Fibroblast of lung (primary cell): Measurements from ENCODE around the gene CYP27B1. TPM values are rescaled to one million over a fixed set of nuclear protein-coding genes. Genes with fewer than 3 reads are reported as not detected.
A peak's percentile ranks its signal among the peaks of the same experiment; 100 is the strongest.

Experiments
- DNase-seq, 2 donors: peaks; one replicate each; pipeline versions ENCODE4 v3.0.0 to v3.0.0-alpha.2; 2010; ENCODE audit warnings: low read depth in 2 of 2
- H2AFZ ChIP-seq: 2 replicates; pipeline ENCODE4 v1.5.1; 2012; ENCODE audit warnings: low read length, control low read depth, inconsistent platforms
- H3K27ac ChIP-seq: 2 replicates; pipeline ENCODE4 v1.5.1; 2011; ENCODE audit warnings: low read length, control low read depth; ENCODE audit not compliant: insufficient read depth
- H3K27me3 ChIP-seq: 2 replicates; pipeline ENCODE4 v1.5.1; 2011; ENCODE audit warnings: mild to moderate bottlenecking, low read length; ENCODE audit not compliant: control insufficient read depth, insufficient read depth
- H3K36me3 ChIP-seq: 2 replicates; pipeline ENCODE4 v1.5.1; 2011; ENCODE audit warnings: low read length; ENCODE audit not compliant: control insufficient read depth, insufficient read depth
- H3K4me1 ChIP-seq: 2 replicates; pipeline ENCODE4 v1.5.1; 2011; ENCODE audit warnings: low read length; ENCODE audit not compliant: control insufficient read depth, insufficient read depth; ENCODE audit errors: extremely low read depth
- H3K4me2 ChIP-seq: 2 replicates; pipeline ENCODE4 v1.5.1; 2011; ENCODE audit warnings: low read length, control low read depth; ENCODE audit not compliant: insufficient read depth; ENCODE audit errors: extremely low read depth
- H3K4me3 ChIP-seq, 4 experiments: fragments of 200-600 bp in 1 of 4; sonication (generic) in 1 of 4; replicated peaks in 1 of 4; 2 replicates each; pipeline ENCODE4 v1.5.1; 2011 to 2016; ENCODE audit warnings: low read length in 4 of 4, low read depth in 3 of 4, mild to moderate bottlenecking in 3 of 4, control low read depth in 2 of 4, inconsistent platforms in 1 of 4, mixed read lengths in 1 of 4; ENCODE audit not compliant: insufficient read depth in 1 of 4; ENCODE audit errors: control extremely low read depth in 1 of 4
- H3K79me2 ChIP-seq: 2 replicates; pipeline ENCODE4 v1.5.1; 2012; ENCODE audit warnings: mild to moderate bottlenecking, low read length, inconsistent platforms; ENCODE audit not compliant: control insufficient read depth, insufficient read depth
- H3K9ac ChIP-seq: 2 replicates; pipeline ENCODE4 v1.5.1; 2011; ENCODE audit warnings: mild to moderate bottlenecking, low read length, control low read depth; ENCODE audit not compliant: insufficient read depth
- H3K9me3 ChIP-seq: 2 replicates; pipeline ENCODE4 v1.5.1; 2012; ENCODE audit warnings: low read depth, low read length; ENCODE audit not compliant: control insufficient read depth, insufficient read depth
- H4K20me1 ChIP-seq: 2 replicates; pipeline ENCODE4 v1.5.1; 2011; ENCODE audit warnings: low read length; ENCODE audit not compliant: control insufficient read depth, insufficient read depth; ENCODE audit errors: extremely low read depth
- EZH2 ChIP-seq: IDR thresholded peaks from 2 replicates; pipeline ENCODE4 v1.5.1; 2012; ENCODE audit warnings: low read length, control low read depth, mild to moderate bottlenecking; ENCODE audit errors: missing control alignments
- polyA plus RNA-seq, 2 donors: library from polyadenylated mRNA; depleted of rRNA in 1 of 2; stranded (reverse) in 1 of 2; unstranded in 1 of 2; fragments of >200 nt; gene quantifications; 2 replicates each; pipeline ENCODE4 v1.2.1, GENCODE V29; 2011 to 2012; ENCODE audit warnings: missing spikeins in 1 of 2
- total RNA-seq: library from RNA; depleted of rRNA; stranded (reverse); fragments of >200 nt; gene quantifications from 2 replicates; pipeline ENCODE4 v1.2.1, GENCODE V29; 2014
- TF ChIP-seq, protein P1 (sequence below), 2 donors: IDR thresholded peaks in 1 of 2; conservative IDR thresholded peaks in 1 of 2; 1 replicate in 1 of 2; 2 replicates in 1 of 2; pipeline ENCODE4 v1.5.1; 2011 to 2012; ENCODE audit warnings: low read length in 2 of 2, control low read depth in 1 of 2, inconsistent platforms in 1 of 2, low read depth in 1 of 2, mild to moderate bottlenecking in 1 of 2

Gene CYP27B1
- total and polyA plus RNA-seq, 2 donors (not counting 1 experiment from before 2014, with no cell fraction given) = 0.17 to 0.26 TPM

DNA sequence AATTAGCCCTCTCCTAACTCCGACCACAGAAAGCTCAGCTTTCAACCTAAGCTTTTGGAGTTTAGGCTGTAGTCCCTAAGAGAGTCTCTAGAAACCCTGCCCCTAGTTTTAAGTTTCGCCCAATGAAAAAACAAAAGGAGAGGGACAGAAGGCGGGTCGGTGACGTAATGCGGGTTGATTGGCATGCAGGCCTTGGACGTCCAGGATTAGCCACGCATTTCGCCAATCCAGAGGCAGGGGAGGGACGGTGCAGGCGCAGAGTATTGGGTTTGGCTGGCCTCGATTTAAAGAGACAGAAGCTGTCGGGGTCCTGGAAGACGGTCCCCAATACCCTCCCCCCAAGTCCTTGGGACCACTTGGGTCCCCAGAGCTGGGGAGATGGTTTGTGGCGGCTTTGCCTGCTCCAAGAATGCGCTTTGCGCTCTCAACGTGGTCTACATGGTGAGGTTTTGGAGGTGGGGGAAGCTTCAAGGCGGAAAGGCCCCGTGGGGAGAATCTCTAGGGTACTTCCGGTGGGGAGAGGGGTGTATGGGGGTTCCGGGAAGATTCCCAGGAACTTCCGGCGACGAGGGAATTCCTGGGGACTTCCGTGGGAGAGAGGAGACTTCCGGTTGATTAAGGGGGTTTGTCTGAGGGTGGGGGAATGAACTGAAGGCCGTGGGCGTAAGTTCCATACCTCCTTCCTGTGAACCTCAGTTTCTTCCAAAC, 21.9 kb downstream of the CYP27B1 start, which contains the start of gene TSPAN31:
Gene TSPAN31 (plus strand): TSS at position 263 of the 708 bp plus-strand sequence. CDS start 116 bp downstream, at position 379.
- TF ChIP-seq, protein P1, sequence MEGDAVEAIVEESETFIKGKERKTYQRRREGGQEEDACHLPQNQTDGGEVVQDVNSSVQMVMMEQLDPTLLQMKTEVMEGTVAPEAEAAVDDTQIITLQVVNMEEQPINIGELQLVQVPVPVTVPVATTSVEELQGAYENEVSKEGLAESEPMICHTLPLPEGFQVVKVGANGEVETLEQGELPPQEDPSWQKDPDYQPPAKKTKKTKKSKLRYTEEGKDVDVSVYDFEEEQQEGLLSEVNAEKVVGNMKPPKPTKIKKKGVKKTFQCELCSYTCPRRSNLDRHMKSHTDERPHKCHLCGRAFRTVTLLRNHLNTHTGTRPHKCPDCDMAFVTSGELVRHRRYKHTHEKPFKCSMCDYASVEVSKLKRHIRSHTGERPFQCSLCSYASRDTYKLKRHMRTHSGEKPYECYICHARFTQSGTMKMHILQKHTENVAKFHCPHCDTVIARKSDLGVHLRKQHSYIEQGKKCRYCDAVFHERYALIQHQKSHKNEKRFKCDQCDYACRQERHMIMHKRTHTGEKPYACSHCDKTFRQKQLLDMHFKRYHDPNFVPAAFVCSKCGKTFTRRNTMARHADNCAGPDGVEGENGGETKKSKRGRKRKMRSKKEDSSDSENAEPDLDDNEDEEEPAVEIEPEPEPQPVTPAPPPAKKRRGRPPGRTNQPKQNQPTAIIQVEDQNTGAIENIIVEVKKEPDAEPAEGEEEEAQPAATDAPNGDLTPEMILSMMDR (conservative IDR thresholded peaks at IDR 0.05 in 1 of 2, IDR thresholded peaks at IDR 0.05 in 1 of 2; ENCODE audit: low read depth in 1 of 2, low read length in 2 of 2) = no peak
- no peak for TF ChIP-seq EZH2
- H2AFZ ChIP-seq = peak within 1 kb of the TSS; percentile 70
- H3K4me2 ChIP-seq = peak within 1 kb of the TSS; percentile 99
- no peaks in the 10 kb centered on the region for H4K20me1 ChIP-seq
- H3K27me3 ChIP-seq = peaks cover 20% of the 10 kb centered on the region
- H3K36me3 ChIP-seq = peaks cover 11% of the 10 kb centered on the region
- peak within 1 kb of the TSS; percentile 66 to 99 (median 88) for H3K4me3 ChIP-seq
- peaks cover 2% of the 10 kb centered on the region for H3K4me1 ChIP-seq
- no peaks in the 10 kb centered on the region for H3K9me3 ChIP-seq
- H3K9ac ChIP-seq = peak within 1 kb of the TSS; percentile 94
- H3K79me2 ChIP-seq = peaks cover 6% of the 10 kb centered on the region
- peak; percentile 98 to 99 for DNase-seq
- H3K27ac ChIP-seq = peak within 1 kb of the TSS; percentile 99

DNA sequence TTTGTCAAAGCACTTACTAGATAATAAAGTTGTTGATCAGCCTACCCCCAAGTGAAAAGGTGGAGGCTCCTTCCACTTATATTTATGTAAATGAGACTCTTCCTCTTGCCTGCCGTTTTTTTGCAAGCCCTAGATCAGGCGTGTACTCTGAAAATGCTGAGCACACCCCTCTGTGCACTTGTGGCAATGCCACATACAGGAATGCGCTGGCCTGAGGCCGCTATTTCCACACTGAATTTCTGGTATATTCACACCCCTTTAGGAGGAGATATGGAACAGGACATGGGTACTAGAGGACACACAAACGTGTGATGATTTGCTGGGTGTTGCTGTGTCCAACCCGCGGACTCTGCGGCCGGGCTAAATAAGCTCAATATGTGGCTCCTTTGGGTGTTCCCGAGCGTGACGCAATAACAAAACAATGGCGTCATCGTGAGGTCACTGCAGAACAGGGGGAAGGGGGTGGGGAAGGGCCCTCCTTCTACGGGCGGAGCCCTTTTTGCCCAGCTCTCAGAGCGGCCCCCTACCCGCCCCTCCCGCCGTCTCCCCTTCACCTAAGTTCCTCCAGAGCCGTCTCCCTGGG, 22.6 kb downstream of the CYP27B1 start:
- Histone ChIP-seq H3K36me3 (peaks cover 8% of the 10 kb centered on the region), H3K27ac (peak overlapping the region; percentile 99), H2AFZ (peak overlapping the region; percentile 70), H4K20me1 (no peaks in the 10 kb centered on the region), H3K4me3 (peak overlapping the region; percentile 66 to 99 (median 88)), H3K4me2 (peak overlapping the region; percentile 99), H3K27me3 (peaks cover 26% of the 10 kb centered on the region), H3K9ac (peak overlapping the region; percentile 94), H3K9me3 (no peaks in the 10 kb centered on the region), H3K4me1 (peaks cover 2% of the 10 kb centered on the region), H3K79me2 (peaks cover 3% of the 10 kb centered on the region)
- DNase-seq = peak in 1 of 2 donors; percentile 94
- TF ChIP-seq, protein P1 (conservative IDR thresholded peaks at IDR 0.05 in 1 of 2, IDR thresholded peaks at IDR 0.05 in 1 of 2; ENCODE audit: low read depth in 1 of 2, low read length in 2 of 2) = no peak
- TF ChIP-seq EZH2 = no peak

DNA sequence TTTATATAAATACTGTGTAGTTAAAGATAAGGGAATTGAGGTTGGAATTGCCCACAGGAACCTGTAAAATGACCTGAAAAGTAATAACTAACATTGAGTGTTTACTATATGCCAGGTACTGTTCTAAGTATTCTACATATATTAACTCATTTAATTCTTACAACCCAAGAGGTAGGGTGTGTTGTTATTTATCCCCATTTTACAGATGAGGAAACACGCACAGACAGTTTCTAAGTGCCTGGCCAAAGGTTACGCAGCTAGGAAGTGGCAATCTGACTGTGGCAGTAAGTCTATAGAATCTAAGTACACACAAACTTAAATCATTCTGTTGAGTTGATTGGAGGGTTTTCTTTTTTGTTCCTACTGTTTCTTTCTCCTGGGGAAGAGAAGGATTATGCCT, 23.1 kb downstream of the CYP27B1 start:
- Histone ChIP-seq H4K20me1 (no peaks in the 10 kb centered on the region), H3K36me3 (peaks cover 8% of the 10 kb centered on the region), H3K4me1 (peaks cover 2% of the 10 kb centered on the region), H3K9ac (no peak overlapping the region), H2AFZ (no peak overlapping the region), H3K4me2 (no peak overlapping the region), H3K9me3 (no peaks in the 10 kb centered on the region), H3K27ac (no peak overlapping the region), H3K79me2 (peaks cover 2% of the 10 kb centered on the region), H3K4me3 (no peak overlapping the region), H3K27me3 (peaks cover 30% of the 10 kb centered on the region)
- TF ChIP-seq, protein P1 (conservative IDR thresholded peaks at IDR 0.05 in 1 of 2, IDR thresholded peaks at IDR 0.05 in 1 of 2; ENCODE audit: low read depth in 1 of 2, low read length in 2 of 2) = no peak
- no peak for TF ChIP-seq EZH2
- DNase-seq = no peak
